Measurements from ENCODE around the gene HUS1. TPM values are rescaled to one million over a fixed set of nuclear protein-coding genes. Genes with fewer than 3 reads are reported as not detected.
A peak's percentile ranks its signal among the peaks of the same experiment; 100 is the strongest.

Gene HUS1
- total RNA-seq, 1 donor from 2014 or later, result 34.4 TPM

GRCh38 chr7:47933215-47933614, 46.2 kb downstream of the HUS1 start:
- Mint-ChIP-seq H3K36me3 (ENCODE audit: low read depth, unreplicated experiment) (peaks cover 5% of the 10 kb centered on the region), H3K4me3 (ENCODE audit: unreplicated experiment) (no peak overlapping the region), H3K4me1 (ENCODE audit: low read depth, unreplicated experiment) (peaks cover 17% of the 10 kb centered on the region), H3K9me3 (ENCODE audit: unreplicated experiment) (no peaks in the 10 kb centered on the region), H3K27me3 (ENCODE audit: low read depth, unreplicated experiment) (no peaks in the 10 kb centered on the region), H3K27ac (ENCODE audit: unreplicated experiment) (no peak overlapping the region)
- TF ChIP-seq EZH2 (IDR thresholded peaks at IDR 0.05; ENCODE audit: insufficient read depth, low read length) (no peak), CTCF (IDR thresholded peaks at IDR 0.05; ENCODE audit: insufficient read depth, low read depth, low read length) (no peak)
- Histone ChIP-seq H3K9me3 (ENCODE audit: insufficient read depth, low read depth, low read length) (no peaks in the 10 kb centered on the region), H3K27ac (ENCODE audit: low read depth, low read length) (no peak overlapping the region), H3K9ac (ENCODE audit: low read length) (no peak overlapping the region), H3K36me3 (ENCODE audit: insufficient read depth, low read length) (no peaks in the 10 kb centered on the region), H3K4me2 (ENCODE audit: low read length) (no peak overlapping the region), H3K79me2 (ENCODE audit: insufficient read depth, low read length) (no peaks in the 10 kb centered on the region), H3K4me3 (ENCODE audit: insufficient read depth, low read depth, low read length) (no peak overlapping the region), H3K27me3 (ENCODE audit: insufficient read depth, low read length) (no peaks in the 10 kb centered on the region), H3K4me1 (ENCODE audit: insufficient read depth, low read length) (peaks cover 4% of the 10 kb centered on the region), H2AFZ (ENCODE audit: low read depth, low read length) (no peak overlapping the region), H4K20me1 (ENCODE audit: insufficient read depth, low read length) (no peaks in the 10 kb centered on the region)
- DNase-seq (ENCODE audit: low read depth), result no peak
- no peak for FAIRE-seq

GRCh38 chr7:47932466-47933037, 46.9 kb downstream of the HUS1 start:
- Mint-ChIP-seq H3K36me3 (ENCODE audit: low read depth, unreplicated experiment) (peaks cover 5% of the 10 kb centered on the region), H3K4me3 (ENCODE audit: unreplicated experiment) (no peak overlapping the region), H3K27me3 (ENCODE audit: low read depth, unreplicated experiment) (no peaks in the 10 kb centered on the region), H3K9me3 (ENCODE audit: unreplicated experiment) (no peaks in the 10 kb centered on the region), H3K4me1 (ENCODE audit: low read depth, unreplicated experiment) (peaks cover 17% of the 10 kb centered on the region), H3K27ac (ENCODE audit: unreplicated experiment) (no peak overlapping the region)
- Histone ChIP-seq H3K79me2 (ENCODE audit: insufficient read depth, low read length) (no peaks in the 10 kb centered on the region), H3K4me1 (ENCODE audit: insufficient read depth, low read length) (peaks cover 4% of the 10 kb centered on the region), H4K20me1 (ENCODE audit: insufficient read depth, low read length) (no peaks in the 10 kb centered on the region), H2AFZ (ENCODE audit: low read depth, low read length) (no peak overlapping the region), H3K36me3 (ENCODE audit: insufficient read depth, low read length) (no peaks in the 10 kb centered on the region), H3K4me2 (ENCODE audit: low read length) (no peak overlapping the region), H3K27me3 (ENCODE audit: insufficient read depth, low read length) (no peaks in the 10 kb centered on the region), H3K27ac (ENCODE audit: low read depth, low read length) (no peak overlapping the region), H3K9me3 (ENCODE audit: insufficient read depth, low read depth, low read length) (no peaks in the 10 kb centered on the region), H3K4me3 (ENCODE audit: insufficient read depth, low read depth, low read length) (no peak overlapping the region), H3K9ac (ENCODE audit: low read length) (no peak overlapping the region)
- TF ChIP-seq EZH2 (IDR thresholded peaks at IDR 0.05; ENCODE audit: insufficient read depth, low read length), result no peak
- TF ChIP-seq CTCF (IDR thresholded peaks at IDR 0.05; ENCODE audit: insufficient read depth, low read depth, low read length), result no peak
- DNase-seq (ENCODE audit: low read depth), result no peak
- FAIRE-seq, result no peak

DNA sequence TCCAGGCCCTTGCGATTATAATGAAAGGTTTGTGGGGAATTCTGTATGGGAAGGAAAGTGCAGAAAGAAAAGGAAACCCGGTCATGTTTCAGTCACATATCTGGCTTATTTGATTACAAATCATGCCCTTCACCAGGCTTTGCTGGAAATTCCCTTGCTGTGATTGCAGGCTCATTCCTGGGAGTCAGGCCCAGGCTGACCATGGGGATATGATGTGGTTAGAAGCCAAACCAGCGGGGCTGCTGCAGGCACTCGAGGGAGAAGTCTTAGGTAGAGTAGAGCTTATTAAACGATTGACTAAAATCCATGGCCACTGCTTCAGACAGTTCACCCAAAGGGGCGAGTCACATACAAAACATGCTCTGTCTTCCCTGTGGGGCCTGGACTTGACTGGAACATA, 47.4 kb downstream of the HUS1 start:
- no peak overlapping the region for H3K4me3 ChIP-seq (ENCODE audit: insufficient read depth, low read depth, low read length)
- Mint-ChIP-seq H3K27ac (ENCODE audit: unreplicated experiment) (peak overlapping the region; percentile 72), H3K4me3 (ENCODE audit: unreplicated experiment) (peak overlapping the region; percentile 30), H3K4me1 (ENCODE audit: low read depth, unreplicated experiment) (peaks cover 17% of the 10 kb centered on the region), H3K9me3 (ENCODE audit: unreplicated experiment) (no peaks in the 10 kb centered on the region), H3K36me3 (ENCODE audit: low read depth, unreplicated experiment) (peaks cover 5% of the 10 kb centered on the region), H3K27me3 (ENCODE audit: low read depth, unreplicated experiment) (no peaks in the 10 kb centered on the region)
- H2AFZ ChIP-seq (ENCODE audit: low read depth, low read length), result no peak overlapping the region
- H4K20me1 ChIP-seq (ENCODE audit: insufficient read depth, low read length), result no peaks in the 10 kb centered on the region
- H3K36me3 ChIP-seq (ENCODE audit: insufficient read depth, low read length), result no peaks in the 10 kb centered on the region
- no peaks in the 10 kb centered on the region for H3K9me3 ChIP-seq (ENCODE audit: insufficient read depth, low read depth, low read length)
- DNase-seq (ENCODE audit: low read depth) (peak; percentile 79), FAIRE-seq (no peak)
- H3K9ac ChIP-seq (ENCODE audit: low read length), result no peak overlapping the region
- H3K4me1 ChIP-seq (ENCODE audit: insufficient read depth, low read length), result peaks cover 4% of the 10 kb centered on the region
- H3K4me2 ChIP-seq (ENCODE audit: low read length), result no peak overlapping the region
- H3K27me3 ChIP-seq (ENCODE audit: insufficient read depth, low read length), result no peaks in the 10 kb centered on the region
- no peaks in the 10 kb centered on the region for H3K79me2 ChIP-seq (ENCODE audit: insufficient read depth, low read length)
- TF ChIP-seq CTCF (IDR thresholded peaks at IDR 0.05; ENCODE audit: insufficient read depth, low read depth, low read length), result no peak
- TF ChIP-seq EZH2 (IDR thresholded peaks at IDR 0.05; ENCODE audit: insufficient read depth, low read length), result no peak
- no peak overlapping the region for H3K27ac ChIP-seq (ENCODE audit: low read depth, low read length)

Data from astrocyte (in vitro differentiated cells and primary cell).